Measurements from ENCODE around the gene HCN4. TPM values are rescaled to one million over a fixed set of nuclear protein-coding genes. Genes with fewer than 3 reads are reported as not detected.

HCN4 gene
- total and polyA plus RNA-seq, 4 donors = not detected

- no peak for TF ChIP-seq EGR1 (IDR thresholded peaks at IDR 0.05; ENCODE audit: low read depth in 2 of 2)
- TF ChIP-seq FOXA1 (IDR thresholded peaks at IDR 0.05) = no peak
- no peak for TF ChIP-seq SP1 (IDR thresholded peaks at IDR 0.05)
Observed at GRCh38 chr15:73338058-73338457, 30.7 kb downstream of the HCN4 start (continued).

- no peak for TF ChIP-seq GABPA (IDR thresholded peaks at IDR 0.05 in 1 of 2, conservative IDR thresholded peaks at IDR 0.05 in 1 of 2)
- no peak for TF ChIP-seq ATF3 (IDR thresholded peaks at IDR 0.05)
- no peak for TF ChIP-seq NR2F2 (IDR thresholded peaks at IDR 0.05)
- TF ChIP-seq ZBTB33 (IDR thresholded peaks at IDR 0.05) = no peak
- no peak for TF ChIP-seq SP1 (IDR thresholded peaks at IDR 0.05)
- TF ChIP-seq FOXA2 (IDR thresholded peaks at IDR 0.05) = no peak
- Histone ChIP-seq H3K4me3 (ENCODE audit: low read depth in 1 of 3, low read length in 3 of 3) (no peak overlapping the region), H3K4me1 (ENCODE audit: control insufficient read depth in 4 of 4, insufficient read depth in 4 of 4, low read length in 3 of 4) (no peaks in the 10 kb centered on the region), H3K27me3 (ENCODE audit: control insufficient read depth in 4 of 4, insufficient read depth in 4 of 4, low read length in 3 of 4) (peaks cover 0 to 2% (median 0%) of the 10 kb centered on the region in 4 donors), H3K9me3 (ENCODE audit: control insufficient read depth in 4 of 4, low read length in 3 of 4) (no peaks in the 10 kb centered on the region), H3K9ac (ENCODE audit: low read depth in 1 of 2, low read length in 2 of 2) (no peak overlapping the region), H3K36me3 (ENCODE audit: control insufficient read depth in 4 of 4, insufficient read depth in 3 of 4, low read depth in 1 of 4, low read length in 3 of 4) (no peaks in the 10 kb centered on the region), H3K27ac (ENCODE audit: low read depth in 1 of 2, low read length in 2 of 2) (no peak overlapping the region)
- 79% methylated on average over 8 of the region's 8 CpGs for WGBS
- DNase-seq (ENCODE audit: low spot score) = no peak
Observed at GRCh38 chr15:73337187-73337586, 31.6 kb downstream of the HCN4 start.

GRCh38 chr15:73336756-73337155 lies 32.0 kb downstream of the HCN4 start:
- WGBS = 86% methylated on average over 7 of the region's 7 CpGs
- H3K4me3 ChIP-seq (ENCODE audit: low read depth in 1 of 3, low read length in 3 of 3) = no peak overlapping the region
- H3K27ac ChIP-seq (ENCODE audit: low read depth in 1 of 2, low read length in 2 of 2) = no peak overlapping the region
- H3K36me3 ChIP-seq (ENCODE audit: control insufficient read depth in 4 of 4, insufficient read depth in 3 of 4, low read depth in 1 of 4, low read length in 3 of 4) = no peaks in the 10 kb centered on the region
- DNase-seq (ENCODE audit: low spot score) = no peak
- H3K9me3 ChIP-seq (ENCODE audit: control insufficient read depth in 4 of 4, low read length in 3 of 4) = no peaks in the 10 kb centered on the region
- H3K9ac ChIP-seq (ENCODE audit: low read depth in 1 of 2, low read length in 2 of 2) = no peak overlapping the region
- no peak for TF ChIP-seq CTCF (IDR thresholded peaks at IDR 0.05; ENCODE audit: low read depth, low read length, missing input control)
- TF ChIP-seq HNF4A (conservative IDR thresholded peaks at IDR 0.05) = no peak
- TF ChIP-seq GABPA (IDR thresholded peaks at IDR 0.05 in 1 of 2, conservative IDR thresholded peaks at IDR 0.05 in 1 of 2) = no peak
- no peaks in the 10 kb centered on the region for H3K4me1 ChIP-seq (ENCODE audit: control insufficient read depth in 4 of 4, insufficient read depth in 4 of 4, low read length in 3 of 4)
- H3K27me3 ChIP-seq (ENCODE audit: control insufficient read depth in 4 of 4, insufficient read depth in 4 of 4, low read length in 3 of 4) = peaks cover 0 to 2% (median 0%) of the 10 kb centered on the region in 4 donors

- no peaks in the 10 kb centered on the region for H3K36me3 ChIP-seq (ENCODE audit: control insufficient read depth in 4 of 4, insufficient read depth in 3 of 4, low read depth in 1 of 4, low read length in 3 of 4)
- H3K27ac ChIP-seq (ENCODE audit: low read depth in 1 of 2, low read length in 2 of 2) = no peak overlapping the region
- no peak overlapping the region for H3K4me3 ChIP-seq (ENCODE audit: low read depth in 1 of 3, low read length in 3 of 3)
- 79% methylated on average over 5 of the region's 5 CpGs for WGBS
- no peak overlapping the region for H3K9ac ChIP-seq (ENCODE audit: low read depth in 1 of 2, low read length in 2 of 2)
- DNase-seq (ENCODE audit: low spot score) = no peak
- H3K9me3 ChIP-seq (ENCODE audit: control insufficient read depth in 4 of 4, low read length in 3 of 4) = no peaks in the 10 kb centered on the region
- no peaks in the 10 kb centered on the region for H3K4me1 ChIP-seq (ENCODE audit: control insufficient read depth in 4 of 4, insufficient read depth in 4 of 4, low read length in 3 of 4)
- H3K27me3 ChIP-seq (ENCODE audit: control insufficient read depth in 4 of 4, insufficient read depth in 4 of 4, low read length in 3 of 4) = peaks cover 0 to 2% (median 0%) of the 10 kb centered on the region in 4 donors
- TF ChIP-seq HNF4A (conservative IDR thresholded peaks at IDR 0.05) (no peak), REST (IDR thresholded peaks at IDR 0.05) (no peak), TAF1 (conservative IDR thresholded peaks at IDR 0.05) (no peak), HNF4G (IDR thresholded peaks at IDR 0.05) (no peak), CTCF (IDR thresholded peaks at IDR 0.05; ENCODE audit: low read depth, low read length, missing input control) (no peak), JUND (IDR thresholded peaks at IDR 0.05) (no peak), ZBTB33 (IDR thresholded peaks at IDR 0.05) (no peak)
Observed at GRCh38 chr15:73335471-73335870, 33.3 kb downstream of the HCN4 start.
